ENCODE measurements around the gene ZSCAN1. TPM values are rescaled to one million over a fixed set of nuclear protein-coding genes. Genes with fewer than 3 reads are reported as not detected.

Gene ZSCAN1
- total and polyA plus RNA-seq, 2 donors: 0.44 TPM; not detected in 1

GRCh38 chr19:58097781-58098681 is 64.2 kb downstream of the ZSCAN1 start, which contains the start of gene ZSCAN18:
Gene ZSCAN18 (minus strand): TSS chr19:58098231. CDS start chr19:58090267, 7,964 bp downstream.
- H3K4me3 ChIP-seq (ENCODE audit: low read depth, low read length): peak within 1 kb of the TSS; percentile 84
- peaks cover 2% of the 10 kb centered on the region for H3K4me1 ChIP-seq (ENCODE audit: insufficient read depth)
- WGBS: under 1% methylated on average over 67 of the region's 67 CpGs
- DNase-seq (ENCODE audit: extremely low spot score): peak; percentile 97
- H3K27ac ChIP-seq (ENCODE audit: low read depth): peak within 1 kb of the TSS; percentile 92
- H3K36me3 ChIP-seq (ENCODE audit: insufficient read depth): no peaks in the 10 kb centered on the region

DNA sequence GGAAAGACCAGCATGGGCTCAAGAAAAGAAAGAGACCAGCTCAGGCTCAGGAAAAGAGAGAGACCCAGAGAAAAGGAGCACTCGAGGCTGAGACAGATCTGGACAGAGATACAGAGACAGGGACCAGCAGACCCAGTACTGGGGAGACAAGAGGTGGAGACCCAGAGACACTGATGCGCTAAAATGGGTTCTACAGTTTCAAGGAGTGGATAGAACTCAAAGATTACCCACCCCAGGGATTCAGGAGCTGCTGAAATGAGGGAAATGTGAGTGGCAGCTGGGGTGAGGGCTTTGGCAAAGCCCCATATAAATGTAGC is 64.8 kb downstream of the ZSCAN1 start:
- WGBS: 15% methylated on average over 2 of the region's 2 CpGs
- H3K27ac ChIP-seq (ENCODE audit: low read depth): peak overlapping the region; percentile 87
- peaks cover 2% of the 10 kb centered on the region for H3K4me1 ChIP-seq (ENCODE audit: insufficient read depth)
- DNase-seq (ENCODE audit: extremely low spot score): no peak
- H3K4me3 ChIP-seq (ENCODE audit: low read depth, low read length): peak overlapping the region; percentile 84
- no peaks in the 10 kb centered on the region for H3K36me3 ChIP-seq (ENCODE audit: insufficient read depth)

Other genes with a start within 250 kb of the ZSCAN1 start
- gene ZNF552, start 219.1 kb upstream of the ZSCAN1 start, total RNA-seq: 24.5 TPM
- 6.5 TPM for gene ZNF552, start 219.1 kb upstream of the ZSCAN1 start, polyA plus RNA-seq
- gene ZNF587B, start 203.7 kb upstream of the ZSCAN1 start, total RNA-seq: 29.1 TPM
- gene ZNF587B, start 203.7 kb upstream of the ZSCAN1 start, polyA plus RNA-seq: 3.8 TPM
- gene ZNF587, start 184.2 kb upstream of the ZSCAN1 start, total RNA-seq: 45.4 TPM
- 7.5 TPM for gene ZNF587, start 184.2 kb upstream of the ZSCAN1 start, polyA plus RNA-seq
- 19.2 TPM for gene ZNF814, start 145.0 kb upstream of the ZSCAN1 start, total RNA-seq
- gene ZNF814, start 145.0 kb upstream of the ZSCAN1 start, polyA plus RNA-seq: 8.3 TPM
- 35.6 TPM for gene ZNF417, start 117.4 kb upstream of the ZSCAN1 start, total RNA-seq
- gene ZNF417, start 117.4 kb upstream of the ZSCAN1 start, polyA plus RNA-seq: 5.1 TPM
- gene ZNF418, start 98.6 kb upstream of the ZSCAN1 start, total RNA-seq: 18.7 TPM
- gene ZNF418, start 98.6 kb upstream of the ZSCAN1 start, polyA plus RNA-seq: 4.5 TPM
- gene ZNF256, start 86.3 kb upstream of the ZSCAN1 start, total RNA-seq: 12.0 TPM
- gene ZNF256, start 86.3 kb upstream of the ZSCAN1 start, polyA plus RNA-seq: 5.9 TPM
- 1.0 TPM for gene C19orf18, start 59.5 kb upstream of the ZSCAN1 start, total RNA-seq
- gene C19orf18, start 59.5 kb upstream of the ZSCAN1 start, polyA plus RNA-seq: 0.67 TPM
- gene ZNF606, start 31.2 kb upstream of the ZSCAN1 start, total RNA-seq: 35.4 TPM
- gene ZNF606, start 31.2 kb upstream of the ZSCAN1 start, polyA plus RNA-seq: 11.2 TPM
- 12.6 TPM for gene ZNF135, start 25.3 kb downstream of the ZSCAN1 start, total RNA-seq
- 9.0 TPM for gene ZNF135, start 25.3 kb downstream of the ZSCAN1 start, polyA plus RNA-seq
- gene ZSCAN18, start 64.2 kb downstream of the ZSCAN1 start, total RNA-seq: 73.1 TPM
- 98.2 TPM for gene ZSCAN18, start 64.2 kb downstream of the ZSCAN1 start, polyA plus RNA-seq
- 19.6 TPM for gene ZNF329, start 116.8 kb downstream of the ZSCAN1 start, total RNA-seq
- 9.4 TPM for gene ZNF329, start 116.8 kb downstream of the ZSCAN1 start, polyA plus RNA-seq
- 18.9 TPM for gene ZNF274, start 149.0 kb downstream of the ZSCAN1 start, total RNA-seq
- 32.1 TPM for gene ZNF274, start 149.0 kb downstream of the ZSCAN1 start, polyA plus RNA-seq
- 51.4 TPM for gene ZNF544, start 194.9 kb downstream of the ZSCAN1 start, total RNA-seq
- 23.6 TPM for gene ZNF544, start 194.9 kb downstream of the ZSCAN1 start, polyA plus RNA-seq
- gene ZNF8, start 244.9 kb downstream of the ZSCAN1 start, total RNA-seq: 7.8 TPM
- 1.8 TPM for gene ZNF8, start 244.9 kb downstream of the ZSCAN1 start, polyA plus RNA-seq

All from urinary bladder (tissue), 4 donors.